Measurements from ENCODE around the gene DNAJB8. TPM values are rescaled to one million over a fixed set of nuclear protein-coding genes. Genes with fewer than 3 reads are reported as not detected.
A peak's percentile ranks its signal among the peaks of the same experiment; 100 is the strongest.

DNAJB8 gene
- total RNA-seq, 2 donors from 2014 or later, result not detected

- Mint-ChIP-seq H3K36me3 (ENCODE audit: low read depth) (peaks cover 5% of the 10 kb centered on the region), H3K4me1 (peaks cover 15% of the 10 kb centered on the region), H3K4me3 (no peak overlapping the region), H3K27ac (no peak overlapping the region), H3K27me3 (no peaks in the 10 kb centered on the region)
- peak; percentile 30 for ATAC-seq
- no peak for DNase-seq
- H3K9me3 ChIP-seq (ENCODE audit: control insufficient read depth, low read length, poor library complexity, severe bottlenecking), result no peaks in the 10 kb centered on the region
Observed at GRCh38 chr3:128415773-128416577, 50.7 kb downstream of the DNAJB8 start.

DNA sequence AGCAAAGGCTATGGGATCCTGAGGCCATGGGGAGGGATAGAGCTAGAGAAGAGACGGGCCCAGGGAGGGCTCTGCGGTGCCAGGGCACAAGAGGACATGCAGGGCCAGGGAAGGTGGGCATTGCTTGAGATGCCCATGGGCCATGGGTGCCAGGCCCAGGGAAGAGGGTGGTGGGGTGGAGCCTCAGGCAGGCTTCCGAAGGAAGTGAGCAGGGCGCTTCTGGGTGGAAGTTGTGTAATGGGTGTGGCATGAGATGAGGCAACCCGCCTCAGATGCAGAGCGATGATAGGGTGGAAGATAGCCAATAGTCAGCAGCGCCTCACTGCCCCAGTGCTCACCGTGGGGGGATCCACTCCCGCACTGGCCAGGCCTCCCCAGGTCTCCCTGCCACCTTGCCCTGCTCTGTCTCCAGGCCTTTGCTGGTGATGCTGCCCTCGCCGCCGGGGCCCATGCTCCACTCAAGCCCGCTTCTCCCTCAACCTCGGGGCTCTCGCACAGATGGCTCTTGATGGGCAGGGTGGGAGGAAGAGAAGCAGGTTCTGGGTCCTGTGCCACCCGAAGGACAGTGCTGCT is 51.4 kb downstream of the DNAJB8 start:
- no peaks in the 10 kb centered on the region for H3K9me3 ChIP-seq (ENCODE audit: control insufficient read depth, low read length, poor library complexity, severe bottlenecking)
- H3K27ac Mint-ChIP-seq, result no peak overlapping the region
- H3K27me3 Mint-ChIP-seq, result no peaks in the 10 kb centered on the region
- no peak overlapping the region for H3K4me3 Mint-ChIP-seq
- peaks cover 15% of the 10 kb centered on the region for H3K4me1 Mint-ChIP-seq
- ATAC-seq (peak; percentile 24), DNase-seq (no peak)
- peaks cover 5% of the 10 kb centered on the region for H3K36me3 Mint-ChIP-seq (ENCODE audit: low read depth)

DNA sequence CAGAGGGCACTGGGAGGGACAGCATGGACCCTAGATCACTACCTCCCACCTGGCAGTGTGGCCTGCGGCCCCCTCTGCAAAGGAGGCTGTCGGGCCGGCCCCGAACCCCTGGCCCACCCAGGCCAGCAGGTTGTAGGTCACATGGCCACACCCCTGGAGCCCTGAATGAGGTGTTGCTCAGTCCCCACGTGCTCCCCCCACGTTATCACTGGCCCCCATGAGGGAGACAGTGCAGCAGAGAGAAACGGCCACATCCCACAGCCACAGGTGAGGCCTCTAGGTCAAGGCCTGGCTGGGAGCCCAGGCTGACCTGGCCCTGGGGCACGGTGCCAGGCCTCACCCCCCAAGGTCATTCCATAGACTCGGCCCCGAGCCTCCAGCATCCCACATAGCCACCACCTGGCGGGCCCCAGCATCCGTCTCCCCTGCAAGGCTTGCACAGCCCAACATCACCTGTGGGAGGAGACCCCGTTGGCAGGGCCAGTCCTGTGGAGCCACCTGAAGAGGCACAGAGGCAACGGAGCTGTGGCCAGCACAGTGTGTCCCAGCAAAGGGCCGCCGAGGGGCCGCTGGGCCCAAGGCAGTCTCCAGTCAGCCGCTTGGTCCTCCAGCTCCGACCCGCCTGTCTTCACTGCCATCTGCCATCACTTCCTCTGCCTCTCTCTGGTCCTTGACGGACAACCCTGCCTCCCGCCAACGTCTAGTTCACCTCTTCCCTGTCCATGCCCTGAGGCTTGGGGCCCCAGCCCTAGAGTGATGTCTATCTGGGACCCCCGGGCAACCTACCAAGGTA is 53.1 kb downstream of the DNAJB8 start:
- ATAC-seq, result no peak
- no peaks in the 10 kb centered on the region for H3K9me3 ChIP-seq (ENCODE audit: control insufficient read depth, low read length, poor library complexity, severe bottlenecking)
- no peak for DNase-seq
- peaks cover 3% of the 10 kb centered on the region for H3K36me3 Mint-ChIP-seq (ENCODE audit: low read depth)
- H3K27ac Mint-ChIP-seq, result no peak overlapping the region
- H3K4me1 Mint-ChIP-seq, result peaks cover 12% of the 10 kb centered on the region
- no peak overlapping the region for H3K4me3 Mint-ChIP-seq
- H3K27me3 Mint-ChIP-seq, result no peaks in the 10 kb centered on the region

DNA sequence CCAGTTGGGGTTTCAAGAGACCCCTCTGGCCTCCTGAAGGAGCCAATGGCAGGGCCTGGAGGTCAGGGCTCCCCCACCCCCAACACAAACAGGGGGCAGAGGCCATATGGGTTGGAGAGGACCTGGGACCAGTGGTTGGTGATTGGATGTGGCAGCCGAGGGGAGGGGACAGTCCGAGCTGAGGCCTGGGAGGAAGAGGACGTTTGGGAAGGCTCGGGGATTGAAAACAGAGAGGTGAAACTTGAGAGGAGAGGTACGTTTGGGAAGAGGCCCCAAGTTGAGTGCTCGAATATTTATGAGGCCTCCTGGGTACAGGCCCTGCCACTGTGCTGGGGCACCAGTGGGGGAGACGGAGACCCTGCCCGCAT is 53.7 kb downstream of the DNAJB8 start:
- no peaks in the 10 kb centered on the region for H3K27me3 Mint-ChIP-seq

More for the DNA sequence above, 53.7 kb downstream of the DNAJB8 start:
- Mint-ChIP-seq H3K36me3 (ENCODE audit: low read depth) (peaks cover 3% of the 10 kb centered on the region), H3K4me3 (no peak overlapping the region), H3K4me1 (peaks cover 12% of the 10 kb centered on the region), H3K27ac (no peak overlapping the region)
- no peak for DNase-seq
- no peaks in the 10 kb centered on the region for H3K9me3 ChIP-seq (ENCODE audit: control insufficient read depth, low read length, poor library complexity, severe bottlenecking)
- ATAC-seq, result no peak

Other genes with a start within 250 kb of the DNAJB8 start
- gene GATA2, start 26.3 kb upstream of the DNAJB8 start, total RNA-seq, result 1 to 10 TPM; 4.0 to 9.7 TPM
- 100 to 1,000 TPM; 117 TPM for gene RPN1, start 183.9 kb upstream of the DNAJB8 start, total RNA-seq